HG03439 (cell line): ENCODE measurements around the gene NPDC1.
"Not testable (repeated sequence)": the region's sequence is repeated elsewhere in the genome, so short reads cannot be mapped to it uniquely, and the experiment has no call there.

Experiments used
- ATAC-seq: cut with Tn5 transposase; IDR thresholded peaks from one replicate; pipeline ENCODE4 v1.9.1; 2021; ENCODE audit warnings: mild to moderate bottlenecking, moderate library complexity; ENCODE audit not compliant: unreplicated experiment

Gene NPDC1

GRCh38 chr9:137075275-137075775 lies 29.3 kb upstream of the NPDC1 start:
- no peak for ATAC-seq

GRCh38 chr9:137074657-137075274 lies 28.8 kb upstream of the NPDC1 start:
- ATAC-seq, result no peak

- no peak for ATAC-seq
Observed at GRCh38 chr9:137073992-137074399, 28.0 kb upstream of the NPDC1 start.

- no peak for ATAC-seq
Observed at GRCh38 chr9:137071282-137071681, 25.3 kb upstream of the NPDC1 start.

GRCh38 chr9:137070906-137071275 lies 24.9 kb upstream of the NPDC1 start:
- peak; percentile 5 for ATAC-seq

- ATAC-seq, result peak; percentile 57
Observed at GRCh38 chr9:137070201-137070905, 24.4 kb upstream of the NPDC1 start, which contains the start of gene SAPCD2. Gene SAPCD2, minus strand, starts transcription at chr9:137070557. Its CDS starts 97 bp downstream, at chr9:137070460.

- ATAC-seq, result peak; percentile 0
Observed at GRCh38 chr9:137069508-137070091, 23.6 kb upstream of the NPDC1 start.

- no peak for ATAC-seq
Observed at GRCh38 chr9:137068539-137069507, 22.8 kb upstream of the NPDC1 start.

- ATAC-seq, result no peak
Observed at GRCh38 chr9:137067860-137068538, 22.0 kb upstream of the NPDC1 start.

GRCh38 chr9:137066096-137066861 lies 20.3 kb upstream of the NPDC1 start:
- ATAC-seq, result no peak

GRCh38 chr9:137065336-137065967 lies 19.5 kb upstream of the NPDC1 start:
- ATAC-seq, result no peak

GRCh38 chr9:137064880-137065164 lies 18.8 kb upstream of the NPDC1 start:
- ATAC-seq, result no peak

- no peak for ATAC-seq
Observed at GRCh38 chr9:137064027-137064879, 18.3 kb upstream of the NPDC1 start.

- ATAC-seq, result no peak
Observed at GRCh38 chr9:137063311-137064026, 17.5 kb upstream of the NPDC1 start.

- ATAC-seq, result not testable (repeated sequence)
Observed at GRCh38 chr9:137062798-137063197, 16.8 kb upstream of the NPDC1 start.

- ATAC-seq, result no peak
Observed at GRCh38 chr9:137062384-137062783, 16.4 kb upstream of the NPDC1 start.

- ATAC-seq, result no peak
Observed at GRCh38 chr9:137058521-137059234, 12.7 kb upstream of the NPDC1 start.
